AG08396 (cell line): ENCODE measurements around the gene NDUFA13.

Experiments used
- DNase-seq: peaks from one replicate; pipeline ENCODE4 v3.0.0; 2012; ENCODE audit warnings: low spot score, mixed read lengths

Gene NDUFA13

DNA sequence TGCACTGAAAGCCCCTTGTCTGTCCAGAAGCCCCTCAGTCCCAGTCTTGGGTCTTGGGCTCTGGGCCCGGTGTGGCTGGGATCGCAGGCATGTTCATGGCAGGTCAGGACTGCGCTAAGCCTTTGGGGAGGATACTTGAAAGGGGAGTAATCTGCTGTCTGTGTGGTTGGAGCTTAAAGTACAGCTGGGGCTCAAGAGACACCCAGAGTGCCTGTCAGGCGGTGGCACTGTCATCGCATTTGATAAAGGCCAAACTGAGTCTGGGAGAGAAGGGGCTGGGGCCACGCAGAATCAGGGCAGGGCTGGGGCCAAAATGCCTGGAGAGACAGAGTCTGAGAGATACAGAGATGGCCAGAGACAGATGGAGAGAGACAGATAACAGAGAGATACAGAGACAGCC lies 17.8 kb downstream of the NDUFA13 start:
- DNase-seq: no peak

DNA sequence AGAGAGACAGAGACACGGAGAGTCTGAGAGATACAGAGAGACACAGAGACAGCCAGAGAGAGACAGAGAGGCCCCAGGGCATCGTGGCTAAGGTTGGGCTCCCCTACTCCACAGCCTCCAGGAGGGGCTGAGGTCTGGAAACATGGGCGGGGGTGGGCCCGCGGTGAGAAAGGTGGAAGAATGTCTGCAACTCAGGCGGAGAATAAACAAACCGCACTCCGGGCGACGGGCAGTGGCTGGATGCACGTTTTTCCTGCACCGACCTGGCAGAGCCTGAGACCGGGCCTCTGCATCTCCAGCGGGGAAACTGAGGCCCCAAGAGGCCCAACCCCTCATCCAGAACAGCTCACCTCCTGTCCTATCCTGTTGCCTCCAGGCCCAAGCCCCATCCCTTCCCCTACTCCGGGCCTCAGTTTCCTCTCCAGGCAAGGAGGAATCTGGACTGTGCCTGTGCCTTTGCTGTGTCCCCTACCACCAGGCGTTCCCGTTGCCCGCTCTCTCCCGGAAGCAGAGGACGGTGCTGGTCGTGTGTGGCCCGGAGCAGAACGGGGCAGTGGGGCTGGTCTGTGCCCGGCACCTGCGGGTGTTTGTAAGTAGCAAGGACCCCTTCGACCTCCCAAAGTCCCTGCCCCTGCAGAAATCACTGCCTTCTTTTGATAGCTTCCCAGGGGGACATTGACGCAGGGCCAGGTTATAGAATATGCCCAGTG lies 18.7 kb downstream of the NDUFA13 start:
- no peak for DNase-seq

DNA sequence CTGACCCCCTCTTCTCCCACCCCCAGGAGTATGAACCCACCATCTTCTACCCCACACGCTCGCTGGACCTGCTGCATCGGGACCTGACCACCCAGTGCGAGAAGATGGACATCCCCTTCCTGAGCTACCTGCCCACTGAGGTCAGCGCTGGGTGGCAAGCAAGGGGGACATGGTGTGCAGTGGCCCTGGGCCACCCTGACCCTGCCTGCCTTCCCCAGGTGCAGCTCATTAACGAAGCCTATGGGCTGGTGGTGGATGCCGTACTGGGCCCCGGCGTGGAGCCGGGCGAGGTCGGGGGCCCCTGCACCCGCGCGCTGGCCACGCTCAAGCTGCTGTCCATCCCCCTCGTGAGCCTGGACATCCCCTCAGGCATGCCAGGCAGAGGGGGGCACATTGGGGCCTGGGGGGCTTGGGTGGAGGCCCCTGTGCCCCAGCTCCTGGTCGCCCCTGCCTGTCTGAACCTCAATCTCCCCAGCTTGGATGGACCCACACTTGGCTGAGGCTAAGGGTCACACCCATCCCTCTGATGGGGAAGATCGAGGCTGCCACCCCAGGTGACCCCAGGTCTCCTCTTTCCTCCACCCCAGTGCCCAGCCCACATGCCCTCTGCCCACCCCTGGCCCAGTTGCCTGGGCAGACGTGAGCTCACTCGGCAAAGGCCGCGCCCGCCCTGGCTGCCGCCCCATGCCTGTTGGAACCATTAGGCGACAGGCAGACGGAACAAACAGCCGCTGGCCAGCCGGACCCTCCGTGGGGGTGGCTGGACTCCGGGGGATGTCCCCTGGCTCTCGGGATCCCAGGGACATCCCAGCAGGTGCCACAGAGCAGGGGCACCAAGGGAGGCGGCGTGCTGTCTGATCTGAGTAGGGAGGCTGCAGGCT lies 19.5 kb downstream of the NDUFA13 start:
- DNase-seq: no peak

DNA sequence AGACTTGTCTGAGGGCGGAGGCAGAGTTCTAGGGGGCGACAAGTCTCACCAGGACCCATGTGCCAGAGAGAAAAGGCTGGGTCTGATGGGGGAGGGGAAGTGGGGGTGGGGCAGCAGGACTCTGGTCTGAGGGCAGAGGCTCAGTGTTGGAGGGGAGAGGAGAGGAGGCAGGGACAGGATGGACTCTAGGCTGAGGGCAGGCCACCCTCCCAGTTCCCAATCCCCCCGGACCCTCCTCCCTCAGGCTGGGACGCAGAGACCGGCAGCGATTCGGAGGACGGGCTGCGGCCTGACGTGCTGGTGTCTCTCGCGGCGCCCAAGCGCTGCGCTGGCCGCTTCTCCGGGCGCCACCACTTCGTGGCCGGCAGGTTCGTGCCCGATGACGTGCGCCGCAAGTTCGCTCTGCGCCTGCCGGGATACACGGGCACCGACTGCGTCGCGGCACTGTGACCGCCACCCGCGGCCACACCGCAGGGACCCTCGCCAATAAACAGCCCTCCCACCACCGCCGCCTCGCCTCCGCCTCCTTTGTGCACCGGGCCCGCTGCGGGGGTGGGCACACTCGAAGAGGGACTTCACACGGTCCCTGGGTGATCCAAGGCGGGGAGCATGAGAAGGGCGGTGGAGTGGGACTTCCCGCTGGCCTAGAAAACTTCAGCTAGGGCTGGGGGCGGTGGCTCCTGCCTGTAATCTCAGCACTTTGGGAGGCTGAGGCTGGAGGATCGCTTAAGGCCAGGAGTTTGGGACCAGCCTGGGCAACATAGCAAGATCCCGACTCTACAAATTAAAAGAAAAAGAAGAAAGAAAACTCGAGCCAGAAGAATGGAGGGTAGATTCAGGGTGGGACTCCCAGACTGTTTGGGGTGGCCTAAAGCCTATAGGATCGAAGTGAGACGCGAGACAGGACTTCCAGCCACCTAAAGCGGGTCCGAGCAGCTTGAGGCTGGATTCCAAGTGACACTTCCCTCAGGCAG lies 21.3 kb downstream of the NDUFA13 start:
- DNase-seq: no peak

DNA sequence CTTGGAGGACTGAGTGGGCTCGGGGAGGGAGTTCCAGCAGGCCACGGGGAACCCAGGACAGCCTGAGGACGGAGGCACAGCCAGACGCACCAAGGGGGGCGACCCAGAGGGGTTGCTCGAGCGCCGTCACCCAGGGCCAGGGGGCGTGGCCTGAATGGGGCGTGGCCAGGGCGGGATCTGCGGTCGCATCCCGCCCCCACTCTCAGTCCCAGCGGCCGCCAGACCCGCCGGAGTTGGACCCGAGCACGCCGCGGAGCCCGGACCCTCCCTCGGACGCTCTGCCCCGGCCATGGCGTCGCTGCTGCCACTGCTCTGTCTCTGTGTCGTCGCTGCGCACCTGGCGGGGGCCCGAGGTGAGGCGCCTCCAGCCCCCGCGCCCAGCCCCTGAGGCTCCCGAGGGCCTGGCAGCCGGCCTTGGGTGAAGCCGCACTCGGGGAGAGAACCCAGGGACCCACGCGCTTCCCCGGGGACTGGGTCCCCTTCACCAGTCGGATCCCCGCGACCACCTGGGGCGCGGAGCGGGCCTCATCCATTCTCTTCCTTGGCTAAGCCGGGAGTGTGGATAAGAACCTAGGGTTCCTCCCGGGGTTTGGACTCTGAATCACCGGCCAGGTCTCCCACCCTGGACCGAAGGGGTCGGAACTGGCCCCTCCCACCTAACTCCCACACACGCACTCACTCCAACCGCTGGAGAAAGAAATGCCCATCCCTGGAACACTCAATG lies 22.2 kb downstream of the NDUFA13 start, which contains the start of gene CILP2:
TSS of gene CILP2 (plus strand) at position 205 of the 724 bp plus-strand sequence. CDS start at position 290, 85 bp downstream.
- DNase-seq: peak; percentile 83

DNA sequence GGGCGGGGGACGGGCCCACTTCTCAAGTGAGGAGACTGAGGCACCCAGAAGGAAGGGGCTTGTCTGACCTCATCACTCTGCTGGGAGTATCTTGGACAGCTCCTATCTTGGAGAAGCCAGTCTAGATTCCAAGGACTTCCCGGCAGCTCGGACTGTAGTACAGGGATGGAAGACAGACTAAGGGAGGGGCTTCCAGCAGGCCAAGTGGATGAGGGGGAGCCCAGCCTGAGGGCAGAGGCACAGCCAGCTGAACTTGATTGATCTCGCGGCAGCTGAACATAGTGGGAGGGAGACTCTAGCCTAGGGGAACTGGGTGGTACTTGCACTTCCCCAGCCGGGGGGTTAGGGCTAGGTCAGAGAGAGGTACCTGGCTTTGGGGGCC lies 22.8 kb downstream of the NDUFA13 start:
- no peak for DNase-seq

DNA sequence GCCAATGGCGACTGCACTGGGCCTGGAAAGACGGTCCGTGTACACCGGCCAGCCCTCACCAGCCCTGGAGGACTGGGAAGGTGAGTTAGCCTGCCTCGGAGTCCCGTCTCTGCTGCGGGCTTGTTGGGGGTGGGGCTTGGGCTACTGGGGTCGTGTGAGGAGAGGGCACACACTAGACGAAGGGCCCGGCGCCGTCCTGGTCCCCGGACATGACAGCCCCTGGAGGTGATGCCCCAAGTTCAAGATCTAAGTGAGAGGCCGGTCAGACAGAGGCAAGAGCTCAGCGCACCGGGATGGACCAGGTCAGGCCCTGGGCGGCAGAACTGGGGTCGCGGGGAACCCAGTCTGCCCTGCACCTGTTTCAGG lies 23.7 kb downstream of the NDUFA13 start:
- DNase-seq: no peak

DNA sequence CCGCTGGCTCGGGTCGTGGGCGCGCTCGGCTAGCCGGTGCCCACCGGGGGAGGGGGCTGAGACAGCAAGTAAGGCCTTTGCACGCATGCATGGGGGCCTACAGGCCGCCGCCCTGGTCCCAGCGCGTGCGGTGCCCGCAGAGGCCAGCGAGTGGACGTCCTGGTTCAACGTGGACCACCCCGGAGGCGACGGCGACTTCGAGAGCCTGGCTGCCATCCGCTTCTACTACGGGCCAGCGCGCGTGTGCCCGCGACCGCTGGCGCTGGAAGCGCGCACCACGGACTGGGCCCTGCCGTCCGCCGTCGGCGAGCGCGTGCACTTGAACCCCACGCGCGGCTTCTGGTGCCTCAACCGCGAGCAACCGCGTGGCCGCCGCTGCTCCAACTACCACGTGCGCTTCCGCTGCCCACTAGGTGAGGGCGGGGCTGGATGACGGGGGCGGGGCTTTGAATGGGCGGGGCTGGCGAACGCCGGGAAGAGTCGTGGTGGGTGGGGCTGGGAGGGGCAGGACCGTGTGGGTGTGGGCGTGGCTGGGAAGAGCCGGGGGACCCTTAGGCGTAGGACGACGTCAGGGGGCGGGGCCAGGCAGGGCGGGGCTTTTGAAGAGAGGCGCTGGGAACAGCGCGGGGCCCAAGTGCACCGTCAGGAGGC lies 24.2 kb downstream of the NDUFA13 start:
- DNase-seq: peak; percentile 82

DNA sequence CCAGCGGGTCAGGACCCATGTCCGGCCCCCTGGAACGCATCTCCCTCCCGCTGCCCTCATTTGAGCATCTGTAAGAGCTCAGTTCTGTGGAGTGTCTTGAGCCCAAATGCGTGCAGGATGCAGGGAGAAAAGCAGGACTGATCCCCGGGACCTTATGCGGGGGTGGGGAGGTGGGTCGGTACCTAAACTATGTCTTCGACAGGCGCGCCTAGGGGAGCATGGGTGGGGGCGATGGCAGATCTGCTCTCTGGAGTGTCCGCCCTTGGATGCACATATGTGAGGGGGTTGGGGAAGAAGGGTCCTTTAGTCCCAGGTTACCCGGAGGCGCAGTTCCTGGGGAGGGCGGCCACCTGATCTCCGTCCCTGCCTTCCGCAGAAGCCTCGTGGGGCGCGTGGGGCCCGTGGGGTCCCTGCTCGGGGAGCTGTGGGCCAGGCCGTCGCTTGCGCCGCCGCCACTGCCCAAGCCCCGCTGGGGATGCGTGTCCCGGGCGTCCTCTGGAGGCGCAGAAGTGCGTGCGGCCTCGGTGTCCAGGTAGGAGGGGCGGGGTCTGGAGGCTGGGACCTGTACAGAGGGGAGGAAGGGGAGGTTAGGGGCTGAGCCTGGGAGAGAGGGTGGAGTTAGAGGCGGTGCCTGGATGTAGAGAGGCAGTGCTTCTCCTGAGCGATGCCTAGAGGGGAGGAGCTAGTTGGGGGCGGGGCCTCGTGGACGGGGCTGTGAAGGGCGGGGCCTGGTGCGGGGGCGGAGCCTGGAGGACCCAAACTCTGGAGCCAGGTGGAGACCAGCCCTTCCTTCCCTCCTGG lies 24.9 kb downstream of the NDUFA13 start:
- peak; percentile 86 for DNase-seq

DNA sequence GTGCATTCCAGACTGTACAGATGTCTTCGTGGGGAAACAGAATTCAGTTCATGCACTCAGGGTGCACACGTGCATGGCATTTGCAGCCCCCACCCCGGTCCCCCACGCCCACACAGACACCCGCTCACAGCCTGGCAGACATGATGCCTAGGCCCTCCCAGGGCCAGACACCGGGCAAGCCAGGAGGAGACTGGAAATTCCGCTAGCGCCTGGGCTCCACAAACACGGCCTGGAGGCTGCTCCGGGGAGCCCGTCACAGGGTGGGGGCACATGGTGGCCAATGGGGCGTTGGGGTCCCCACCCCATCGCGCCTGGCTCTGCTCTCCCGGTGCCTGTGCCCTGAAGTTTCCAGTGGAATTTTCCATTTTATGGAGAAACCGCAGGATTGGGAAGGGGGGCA lies 25.6 kb downstream of the NDUFA13 start:
- no peak for DNase-seq

DNA sequence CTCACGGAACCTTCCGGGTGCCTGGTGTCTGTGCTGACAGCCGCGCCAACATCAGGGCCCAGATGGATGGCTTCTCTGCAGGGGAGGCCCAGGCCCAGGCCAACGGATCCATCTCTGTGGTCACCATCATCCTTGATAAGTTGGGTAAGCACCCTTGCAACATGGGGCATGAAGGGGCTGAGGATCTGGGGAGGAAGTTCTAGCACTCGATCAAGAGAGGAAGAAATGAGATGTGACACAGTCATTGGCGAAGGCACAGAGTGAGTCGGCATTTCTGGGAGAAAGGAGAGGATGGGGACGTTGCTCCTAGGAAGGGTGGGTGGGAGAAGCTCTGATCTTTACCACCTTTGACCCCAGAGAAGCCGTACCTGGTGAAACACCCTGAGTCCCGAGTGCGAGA lies 26.5 kb downstream of the NDUFA13 start:
- DNase-seq: no peak

DNA sequence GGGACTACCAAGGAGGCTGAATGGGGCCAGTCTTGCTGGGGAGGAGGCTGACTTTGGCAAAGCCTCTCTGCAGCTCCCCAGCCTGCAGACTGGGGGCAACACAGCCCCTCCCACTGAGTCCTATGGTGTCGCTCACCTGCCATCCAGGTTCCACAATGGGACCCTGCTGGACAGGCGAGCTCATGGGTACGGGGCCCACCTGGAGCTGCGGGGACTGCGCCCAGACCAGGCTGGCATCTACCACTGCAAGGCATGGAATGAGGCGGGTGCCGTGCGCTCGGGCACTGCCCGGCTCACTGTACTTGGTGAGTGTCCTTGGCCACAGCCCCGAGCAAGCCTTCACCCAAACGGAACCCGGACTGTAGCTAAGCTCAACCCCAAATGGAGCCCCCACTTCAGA lies 27.1 kb downstream of the NDUFA13 start:
- DNase-seq: no peak

DNA sequence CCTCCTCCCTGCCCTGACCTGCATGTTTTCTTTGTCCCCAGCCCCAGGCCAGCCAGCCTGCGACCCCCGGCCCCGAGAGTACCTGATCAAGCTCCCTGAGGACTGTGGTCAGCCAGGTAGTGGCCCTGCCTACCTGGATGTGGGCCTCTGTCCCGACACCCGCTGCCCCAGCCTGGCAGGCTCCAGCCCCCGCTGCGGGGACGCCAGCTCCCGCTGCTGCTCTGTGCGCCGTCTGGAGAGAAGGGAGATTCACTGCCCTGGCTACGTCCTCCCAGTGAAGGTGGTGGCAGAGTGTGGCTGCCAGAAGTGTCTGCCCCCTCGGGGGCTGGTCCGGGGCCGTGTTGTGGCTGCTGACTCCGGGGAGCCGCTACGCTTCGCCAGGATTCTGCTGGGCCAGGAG lies 27.6 kb downstream of the NDUFA13 start:
- DNase-seq: no peak

DNA sequence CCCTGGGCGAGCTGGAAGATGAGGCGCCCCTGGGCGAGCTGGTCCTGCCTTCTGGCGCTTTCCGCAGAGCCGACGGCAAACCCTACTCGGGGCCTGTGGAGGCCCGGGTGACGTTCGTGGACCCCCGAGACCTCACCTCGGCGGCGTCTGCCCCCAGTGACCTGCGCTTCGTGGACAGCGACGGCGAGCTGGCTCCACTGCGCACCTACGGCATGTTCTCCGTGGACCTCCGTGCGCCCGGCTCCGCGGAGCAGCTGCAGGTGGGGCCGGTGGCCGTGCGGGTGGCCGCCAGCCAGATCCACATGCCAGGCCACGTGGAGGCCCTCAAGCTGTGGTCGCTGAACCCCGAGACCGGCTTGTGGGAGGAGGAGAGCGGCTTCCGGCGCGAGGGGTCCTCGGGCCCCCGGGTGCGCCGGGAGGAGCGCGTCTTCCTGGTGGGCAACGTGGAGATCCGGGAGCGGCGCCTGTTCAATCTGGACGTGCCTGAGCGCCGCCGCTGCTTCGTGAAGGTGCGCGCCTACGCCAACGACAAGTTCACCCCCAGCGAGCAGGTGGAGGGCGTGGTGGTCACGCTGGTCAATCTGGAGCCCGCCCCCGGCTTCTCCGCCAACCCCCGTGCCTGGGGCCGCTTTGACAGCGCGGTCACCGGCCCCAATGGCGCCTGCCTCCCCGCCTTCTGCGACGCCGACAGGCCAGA lies 28.4 kb downstream of the NDUFA13 start:
- DNase-seq: no peak

DNA sequence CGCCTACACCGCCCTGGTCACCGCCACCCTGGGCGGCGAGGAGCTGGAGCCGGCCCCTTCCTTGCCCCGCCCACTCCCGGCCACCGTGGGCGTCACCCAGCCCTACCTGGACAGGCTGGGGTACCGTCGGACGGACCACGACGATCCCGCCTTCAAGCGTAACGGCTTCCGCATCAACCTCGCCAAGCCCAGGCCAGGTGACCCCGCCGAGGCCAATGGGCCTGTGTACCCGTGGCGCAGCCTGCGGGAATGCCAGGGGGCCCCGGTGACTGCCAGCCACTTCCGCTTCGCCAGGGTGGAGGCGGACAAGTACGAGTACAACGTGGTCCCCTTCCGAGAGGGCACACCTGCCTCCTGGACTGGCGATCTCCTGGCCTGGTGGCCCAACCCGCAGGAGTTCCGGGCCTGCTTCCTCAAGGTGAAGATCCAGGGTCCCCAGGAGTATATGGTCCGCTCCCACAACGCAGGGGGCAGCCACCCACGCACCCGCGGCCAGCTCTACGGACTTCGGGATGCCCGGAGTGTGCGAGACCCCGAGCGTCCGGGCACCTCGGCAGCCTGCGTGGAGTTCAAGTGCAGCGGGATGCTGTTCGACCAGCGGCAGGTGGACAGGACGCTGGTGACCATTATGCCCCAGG lies 29.0 kb downstream of the NDUFA13 start:
- no peak for DNase-seq

DNA sequence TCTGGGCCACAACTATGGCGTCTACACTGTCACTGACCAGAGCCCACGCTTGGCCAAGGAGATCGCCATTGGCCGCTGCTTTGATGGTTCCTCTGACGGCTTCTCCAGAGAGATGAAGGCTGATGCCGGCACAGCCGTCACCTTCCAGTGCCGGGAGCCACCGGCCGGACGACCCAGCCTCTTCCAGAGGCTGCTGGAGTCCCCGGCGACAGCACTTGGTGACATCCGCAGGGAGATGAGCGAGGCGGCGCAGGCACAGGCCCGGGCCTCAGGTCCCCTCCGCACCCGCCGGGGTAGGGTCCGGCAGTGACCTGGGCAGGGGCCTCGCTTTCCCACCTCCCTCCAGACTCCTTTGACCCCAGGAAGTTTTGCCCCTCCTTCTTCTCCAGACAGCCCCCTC lies 29.7 kb downstream of the NDUFA13 start:
- no peak for DNase-seq

DNA sequence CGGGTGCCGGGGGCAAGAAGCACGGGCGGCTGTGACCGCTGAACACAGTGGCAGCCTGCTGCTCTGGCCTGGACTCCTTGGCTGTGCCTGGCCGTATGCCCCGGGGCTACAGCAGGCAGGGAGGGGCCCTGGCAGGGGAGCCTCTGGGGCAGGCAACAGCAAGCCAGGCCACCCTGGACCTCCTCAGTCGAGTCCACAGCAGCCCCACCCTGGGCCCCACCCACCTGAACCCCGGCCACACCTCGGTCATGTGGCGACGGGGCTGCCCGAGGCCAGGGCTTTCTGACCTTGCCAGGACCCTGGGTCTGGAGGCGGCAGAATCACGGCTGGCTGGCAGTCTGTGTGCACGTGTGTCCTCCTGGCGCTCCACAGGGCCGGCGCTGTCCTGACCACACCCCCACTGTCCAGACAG lies 30.7 kb downstream of the NDUFA13 start:
- no peak for DNase-seq

DNA sequence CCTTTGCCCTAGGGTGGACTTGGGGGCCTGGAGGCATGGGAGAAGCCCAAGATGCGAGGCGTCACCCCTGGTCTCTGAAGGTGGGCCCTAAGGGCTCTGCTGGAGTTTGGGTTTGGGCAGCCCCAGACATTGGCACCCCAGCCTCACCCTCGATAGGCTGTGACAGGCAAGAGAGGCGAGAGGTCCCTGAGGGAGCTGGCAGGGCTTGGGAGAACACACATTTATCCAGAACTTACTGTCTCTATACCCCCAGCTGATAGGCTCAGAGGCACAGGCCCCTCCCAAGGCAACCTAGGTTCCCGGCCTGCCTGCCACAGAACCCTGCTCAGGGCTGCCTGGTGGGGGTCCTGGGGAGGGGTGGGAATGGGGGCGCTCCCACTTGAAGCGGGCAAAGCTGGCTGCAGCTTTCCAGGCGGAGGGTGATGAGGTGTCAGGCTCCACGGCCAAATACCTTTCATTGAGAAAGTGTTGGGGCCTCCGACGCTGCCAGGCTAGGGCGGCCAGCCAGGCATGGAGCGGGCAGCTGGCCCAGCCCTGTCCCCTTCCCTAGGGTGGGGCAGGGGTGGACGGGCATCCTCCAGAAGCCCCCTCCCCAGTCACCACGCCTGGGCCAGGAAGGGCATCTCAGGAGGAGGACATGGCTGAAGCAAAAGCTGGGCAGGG lies 31.8 kb downstream of the NDUFA13 start:
- no peak for DNase-seq
